H9 (cell line): ENCODE data around the gene NDUFA6. TPM values are rescaled to one million over a fixed set of nuclear protein-coding genes. Genes with fewer than 3 reads are reported as not detected.
"Not testable (repeated sequence)": the region's sequence is repeated elsewhere in the genome, so short reads cannot be mapped to it uniquely, and the experiment has no call there.

Experiments used
- DNase-seq: peaks from one replicate; pipeline ENCODE4 v3.0.0-alpha.2; 2017
- H2AFZ ChIP-seq: one replicate; pipeline ENCODE4 v1.6.1; 2013; ENCODE audit warnings: mild to moderate bottlenecking, low read length, control low read depth, moderate library complexity
- H2AK5ac ChIP-seq: 2 replicates; pipeline ENCODE4 v1.6.1; 2013; ENCODE audit warnings: low read length, control low read depth, mixed read lengths; ENCODE audit not compliant: insufficient read length
- H2BK120ac ChIP-seq: one replicate; pipeline ENCODE4 v1.6.1; 2013; ENCODE audit warnings: low read depth, mild to moderate bottlenecking, low read length, control low read depth, inconsistent platforms; ENCODE audit not compliant: poor library complexity, severe bottlenecking
- H2BK12ac ChIP-seq: 2 replicates; pipeline ENCODE4 v1.6.1; 2013; ENCODE audit warnings: low read length, control low read depth, mixed read lengths, low read depth; ENCODE audit not compliant: insufficient read length
- H2BK15ac ChIP-seq: 2 replicates; pipeline ENCODE4 v1.6.1; 2013; ENCODE audit warnings: low read depth, low read length, control low read depth
- H2BK20ac ChIP-seq: one replicate; pipeline ENCODE4 v1.6.1; 2013; ENCODE audit warnings: low read depth, mild to moderate bottlenecking, low read length, control low read depth, inconsistent platforms; ENCODE audit not compliant: poor library complexity, severe bottlenecking
- H2BK5ac ChIP-seq: 2 replicates; pipeline ENCODE4 v1.6.1; 2013; ENCODE audit warnings: low read length, control low read depth, mixed read lengths; ENCODE audit not compliant: insufficient read length
- H3K14ac ChIP-seq: 2 replicates; pipeline ENCODE4 v1.6.1; 2013; ENCODE audit warnings: low read length, control low read depth; ENCODE audit not compliant: insufficient read depth
- H3K18ac ChIP-seq: 2 replicates; pipeline ENCODE4 v1.6.1; 2013; ENCODE audit warnings: low read depth, mild to moderate bottlenecking, mixed read lengths, low read length, control low read depth; ENCODE audit not compliant: insufficient read length
- H3K23ac ChIP-seq: 2 replicates; pipeline ENCODE4 v1.6.1; 2013; ENCODE audit warnings: low read length, control low read depth, mixed read lengths, low read depth; ENCODE audit not compliant: insufficient read length
- H3K23me2 ChIP-seq: 2 replicates; pipeline ENCODE4 v1.6.1; 2013; ENCODE audit warnings: low read depth, mild to moderate bottlenecking, mixed read lengths, low read length, control low read depth; ENCODE audit not compliant: insufficient read length, poor library complexity, severe bottlenecking
- H3K27ac ChIP-seq: 2 replicates; pipeline ENCODE4 v1.5.1; 2013; ENCODE audit warnings: low read length, control low read depth, mixed read lengths, low read depth; ENCODE audit not compliant: insufficient read length
- H3K27me3 ChIP-seq: 2 replicates; pipeline ENCODE4 v1.6.1; 2013; ENCODE audit warnings: low read length, control low read depth, inconsistent platforms; ENCODE audit not compliant: insufficient read depth
- H3K4ac ChIP-seq: 2 replicates; pipeline ENCODE4 v1.6.1; 2013; ENCODE audit warnings: low read depth, mild to moderate bottlenecking, control low read depth, inconsistent platforms, low read length, moderate library complexity
- H3K4me1 ChIP-seq: 2 replicates; pipeline ENCODE4 v1.6.1; 2013; ENCODE audit warnings: low read length, control low read depth, inconsistent platforms; ENCODE audit not compliant: insufficient read depth
- H3K4me2 ChIP-seq: 2 replicates; pipeline ENCODE4 v1.6.1; 2013; ENCODE audit warnings: low read length, control low read depth, mixed read lengths; ENCODE audit not compliant: insufficient read length, insufficient read depth
- H3K56ac ChIP-seq: 2 replicates; pipeline ENCODE4 v1.6.1; 2013; ENCODE audit warnings: low read depth, mild to moderate bottlenecking, mixed read lengths, low read length, control low read depth; ENCODE audit not compliant: insufficient read length
- H3K79me1 ChIP-seq: 2 replicates; pipeline ENCODE4 v1.6.1; 2013; ENCODE audit warnings: low read depth, mild to moderate bottlenecking, moderate library complexity, low read length, control low read depth, inconsistent platforms; ENCODE audit not compliant: insufficient read depth, poor library complexity, severe bottlenecking
- H3K79me2 ChIP-seq: 2 replicates; pipeline ENCODE4 v1.6.1; 2013; ENCODE audit warnings: low read length, control low read depth, inconsistent platforms; ENCODE audit not compliant: insufficient read depth
- H3K9ac ChIP-seq: 2 replicates; pipeline ENCODE4 v1.6.1; 2013; ENCODE audit warnings: low read length, control low read depth, mixed read lengths; ENCODE audit not compliant: insufficient read length; ENCODE audit errors: extremely low read depth
- H3K9me3 ChIP-seq: one replicate; pipeline ENCODE4 v1.6.1; 2013; ENCODE audit warnings: low read depth, low read length, inconsistent platforms; ENCODE audit not compliant: control insufficient read depth
- H3T11ph ChIP-seq: one replicate; pipeline ENCODE4 v1.6.1; 2013; ENCODE audit warnings: mild to moderate bottlenecking, low read length, control low read depth, inconsistent platforms
- H4K20me1 ChIP-seq: one replicate; pipeline ENCODE4 v1.6.1; 2013; ENCODE audit not compliant: control insufficient read depth, insufficient read length, insufficient read depth
- H4K5ac ChIP-seq: 2 replicates; pipeline ENCODE4 v1.6.1; 2013; ENCODE audit warnings: low read depth, mild to moderate bottlenecking, mixed read lengths, low read length, control low read depth; ENCODE audit not compliant: insufficient read length
- H4K8ac ChIP-seq: replicated peaks from 2 replicates; pipeline ENCODE4 v1.6.1; 2013; ENCODE audit warnings: low read length, control low read depth, mixed read lengths, low read depth; ENCODE audit not compliant: insufficient read length
- H4K91ac ChIP-seq: 2 replicates; pipeline ENCODE4 v1.6.1; 2013; ENCODE audit warnings: low read depth, mild to moderate bottlenecking, moderate library complexity, mixed read lengths, low read length, control low read depth; ENCODE audit not compliant: insufficient read length
- H3K27ac Mint-ChIP-seq, 3 experiments: 2 replicates in 2 of 3; 3 replicates in 1 of 3; pipeline ENCODE4 v1.8.0; 2020 to 2021; ENCODE audit warnings: mixed read lengths in 3 of 3, mild to moderate bottlenecking in 1 of 3, moderate library complexity in 1 of 3
- H3K27me3 Mint-ChIP-seq: 2 replicates; pipeline ENCODE4 v1.8.0; 2021; ENCODE audit warnings: low read depth, mild to moderate bottlenecking, moderate library complexity, mixed read lengths
- H3K36me3 Mint-ChIP-seq, 3 experiments: 2 replicates in 2 of 3; 3 replicates in 1 of 3; pipeline ENCODE4 v1.8.0; 2020 to 2021; ENCODE audit warnings: low read depth in 3 of 3, mixed read lengths in 3 of 3; ENCODE audit not compliant: insufficient read depth in 1 of 3
- H3K4me1 Mint-ChIP-seq, 2 experiments: 2 replicates each; pipeline ENCODE4 v1.8.0; 2020; ENCODE audit warnings: mixed read lengths in 2 of 2
- H3K4me3 Mint-ChIP-seq, 2 experiments: 2 replicates in 1 of 2; 3 replicates in 1 of 2; pipeline ENCODE4 v1.8.0; 2020 to 2021; ENCODE audit warnings: mild to moderate bottlenecking in 2 of 2, mixed read lengths in 2 of 2, moderate library complexity in 1 of 2
- H3K9me3 Mint-ChIP-seq, 2 experiments: 2 replicates in 1 of 2; 3 replicates in 1 of 2; pipeline ENCODE4 v1.8.0; 2020; ENCODE audit warnings: mild to moderate bottlenecking in 2 of 2, mixed read lengths in 2 of 2, moderate library complexity in 1 of 2
- CTCF ChIP-seq: fragments of 200-600 bp; sonication (generic); conservative IDR thresholded peaks from 3 replicates; pipeline ENCODE4 v1.8.0; 2021; ENCODE audit warnings: antibody characterized with exemption, mild to moderate bottlenecking
- WGBS: extraction: QIAGEN DNeasy Blood & Tissue Kit; methylation state at CpG from one replicate; pipeline ENCODE4 v1.1.7; 2013; ENCODE audit warnings: missing lambda C conversion rate, low lambda C conversion rate, mixed read lengths; ENCODE audit not compliant: insufficient read length; ENCODE audit errors: extremely low coverage; 5-methylcytosine and 5-hydroxymethylcytosine counted together
- total RNA-seq: library from RNA; stranded (reverse); gene quantifications from 2 replicates; pipeline ENCODE4 v1.2.1, GENCODE V29; 2021

The NDUFA6 gene
- total RNA-seq, 1 experiment from 2014 or later = 91.7 TPM

- no peak overlapping the region for H3K4me2 ChIP-seq
- H3K79me1 ChIP-seq = no peaks in the 10 kb centered on the region
- no peak overlapping the region for H3T11ph ChIP-seq
- H3K18ac ChIP-seq = no peak overlapping the region
- no peak overlapping the region for H2BK20ac ChIP-seq
- no peaks in the 10 kb centered on the region for H3K4me1 ChIP-seq
- no peak overlapping the region for H2BK12ac ChIP-seq
- Mint-ChIP-seq H3K9me3 (peaks cover 2 to 7% of the 10 kb centered on the region in 2 experiments; a peak in 2 of 5 replicates), H3K27me3 (peaks cover 35% of the 10 kb centered on the region), H3K36me3 (peaks cover 0 to 10% (median 3%) of the 10 kb centered on the region in 3 experiments; a peak in 4 of 7 replicates), H3K27ac (no peak overlapping the region), H3K4me3 (no peak overlapping the region), H3K4me1 (0 out of 4 replicates have a peak, but pooled peaks cover 0 to 5% of the 10 kb centered on the region in 2 experiments)
- no peak overlapping the region for H2BK120ac ChIP-seq
- H3K23ac ChIP-seq = no peak overlapping the region
- H3K9ac ChIP-seq = no peak overlapping the region
- WGBS = no CpG with 5 or more reads among the region's 8 CpGs
- no peaks in the 10 kb centered on the region for H3K79me2 ChIP-seq
- no peak overlapping the region for H2BK5ac ChIP-seq
- no peak overlapping the region for H3K56ac ChIP-seq
- no peak overlapping the region for H4K5ac ChIP-seq
- no peak overlapping the region for H3K14ac ChIP-seq
- H4K91ac ChIP-seq = no peak overlapping the region
- no peaks in the 10 kb centered on the region for H3K23me2 ChIP-seq
- no peaks in the 10 kb centered on the region for H3K9me3 ChIP-seq
- H3K27ac ChIP-seq = no peak overlapping the region
- no peak overlapping the region for H3K4ac ChIP-seq
- no peak overlapping the region for H2BK15ac ChIP-seq
- DNase-seq = no peak
- H2AK5ac ChIP-seq = no peak overlapping the region
- H4K8ac ChIP-seq = no peak overlapping the region
- TF ChIP-seq CTCF = no peak
- no peak overlapping the region for H2AFZ ChIP-seq
- H4K20me1 ChIP-seq = no peaks in the 10 kb centered on the region
- no peaks in the 10 kb centered on the region for H3K27me3 ChIP-seq
Observed at GRCh38 chr22:42131562-42131961, 41.0 kb upstream of the NDUFA6 start.

- H2BK15ac ChIP-seq, H2BK20ac ChIP-seq, H4K5ac ChIP-seq, H3K79me2 ChIP-seq, H3K56ac ChIP-seq, H3K9me3 ChIP-seq, H3K18ac ChIP-seq, H3K23ac ChIP-seq, H2AFZ ChIP-seq, H3K4ac ChIP-seq, H3K23me2 ChIP-seq, H3K4me1 Mint-ChIP-seq, H3K4me1 ChIP-seq, H3K4me2 ChIP-seq, H3K27ac Mint-ChIP-seq, H2BK120ac ChIP-seq, H2BK12ac ChIP-seq, DNase-seq, H4K91ac ChIP-seq, H3K27me3 ChIP-seq, H3T11ph ChIP-seq, H3K27ac ChIP-seq, H3K4me3 Mint-ChIP-seq, H3K9ac ChIP-seq, H4K20me1 ChIP-seq, H3K79me1 ChIP-seq, H2AK5ac ChIP-seq, H4K8ac ChIP-seq, H3K9me3 Mint-ChIP-seq, H3K14ac ChIP-seq, H2BK5ac ChIP-seq: not testable (repeated sequence)
- H3K36me3 Mint-ChIP-seq = peaks cover 0 to 10% (median 3%) of the 10 kb centered on the region in 3 experiments; a peak in 5 of 7 replicates
- H3K27me3 Mint-ChIP-seq = peaks cover 35% of the 10 kb centered on the region
- no CpG with 5 or more reads among the region's 14 CpGs for WGBS
Observed at GRCh38 chr22:42130639-42131431, 40.3 kb upstream of the NDUFA6 start, which contains the start of gene CYP2D6. Gene CYP2D6 (minus strand): TSS chr22:42130810. CDS start chr22:42130791, 19 bp downstream.
